Measurements from ENCODE around the gene COL4A3.

The COL4A3 gene

GRCh38 chr2:227163998-227164762 lies at the start of gene COL4A3, which contains the start of gene COL4A4:
Gene COL4A3, plus strand, starts transcription at chr2:227164624. Its CDS starts 103 bp downstream, at chr2:227164727.
Gene COL4A4, minus strand, starts transcription at chr2:227164205. Its CDS starts 16,722 bp downstream, at chr2:227147483.
- no peak for FAIRE-seq

GRCh38 chr2:227115761-227116160 lies 48.7 kb upstream of the COL4A3 start:
- FAIRE-seq, result no peak

DNA sequence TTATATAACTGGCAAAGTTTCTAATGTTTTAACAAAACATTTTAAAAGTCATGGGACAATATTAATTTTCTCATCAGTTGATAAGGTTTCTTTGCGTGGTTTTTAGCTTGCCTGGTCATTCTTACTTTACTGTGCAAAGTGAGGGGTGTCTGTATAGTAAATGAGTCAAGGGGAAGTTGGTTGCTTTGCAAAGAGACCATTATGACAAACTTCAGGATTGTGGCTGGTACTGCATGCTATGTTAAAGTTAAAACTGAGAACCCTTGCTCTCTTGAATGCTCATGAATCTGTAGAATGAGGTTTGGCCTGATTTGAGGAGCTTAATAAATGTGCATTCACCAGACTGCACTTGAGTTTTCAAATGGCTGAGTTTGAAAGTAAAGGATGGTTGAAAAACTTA lies 47.4 kb upstream of the COL4A3 start:
- no peak for FAIRE-seq

DNA sequence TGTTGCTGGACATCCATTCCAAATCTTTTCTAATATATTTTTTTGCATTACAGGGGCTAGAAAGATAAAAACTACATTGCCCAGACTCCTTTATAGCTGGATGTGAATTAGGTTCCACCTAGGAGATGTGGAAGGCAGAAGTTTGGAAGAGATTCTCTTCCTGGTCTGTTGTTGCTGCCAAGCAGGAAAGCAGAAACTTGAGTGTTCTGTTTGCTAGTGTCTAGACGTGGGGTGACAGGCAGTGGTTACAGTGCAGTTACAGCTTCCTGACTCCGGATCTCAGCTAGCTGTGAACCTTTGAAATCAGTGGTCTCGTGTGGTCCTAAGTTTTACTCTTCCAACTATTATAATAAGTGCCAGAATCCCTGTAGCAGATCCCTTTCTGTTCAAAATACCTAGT lies 46.6 kb upstream of the COL4A3 start:
- no peak for FAIRE-seq

- FAIRE-seq, result no peak
Measured at GRCh38 chr2:227118353-227118752, 46.1 kb upstream of the COL4A3 start.

GRCh38 chr2:227123697-227124096 lies 40.7 kb upstream of the COL4A3 start:
- FAIRE-seq, result no peak

GRCh38 chr2:227124811-227125210 lies 39.6 kb upstream of the COL4A3 start:
- FAIRE-seq, result no peak

DNA sequence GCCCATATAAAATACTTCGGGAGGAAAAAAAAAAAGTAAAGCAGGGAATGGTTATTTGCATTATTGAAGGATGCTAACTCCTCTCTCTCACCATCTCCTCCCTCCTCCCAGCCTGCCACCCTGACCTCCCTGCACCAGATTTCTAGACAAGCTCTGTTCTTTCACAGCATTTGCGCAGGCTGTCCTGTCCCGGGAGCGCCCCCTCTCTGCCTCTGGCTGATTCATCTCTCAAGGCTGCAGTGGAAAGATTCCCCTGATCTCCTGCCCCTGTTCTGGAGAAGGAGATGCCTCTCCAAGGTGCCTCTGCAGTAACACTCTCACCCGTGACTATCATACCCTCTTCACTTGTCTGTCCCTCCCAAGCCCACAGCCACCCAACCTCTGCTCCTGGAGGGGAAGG lies 38.9 kb upstream of the COL4A3 start:
- no peak for FAIRE-seq

DNA sequence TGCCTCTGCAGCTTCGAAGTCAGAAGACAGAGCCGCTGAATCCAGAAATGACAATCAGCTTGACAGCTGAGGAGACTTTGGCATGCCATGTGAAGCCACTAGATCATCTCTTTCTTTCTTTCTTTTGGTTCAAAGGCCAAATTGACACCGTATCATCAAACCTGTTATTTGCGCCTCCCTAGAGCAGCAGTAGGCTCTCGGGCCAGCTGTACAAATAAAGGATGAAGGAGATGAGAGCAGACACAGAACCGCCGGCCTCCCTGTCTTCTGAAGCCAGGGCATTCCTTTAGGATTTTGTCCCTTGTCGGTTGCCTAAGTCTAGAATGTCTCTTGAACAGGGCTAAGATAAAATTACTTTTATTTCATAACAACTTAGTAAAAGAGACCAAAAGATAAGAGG lies 37.2 kb upstream of the COL4A3 start:
- no peak for FAIRE-seq

GRCh38 chr2:227130636-227131035 lies 33.8 kb upstream of the COL4A3 start:
- no peak for FAIRE-seq

GRCh38 chr2:227132986-227133385 lies 31.4 kb upstream of the COL4A3 start:
- no peak for FAIRE-seq

DNA sequence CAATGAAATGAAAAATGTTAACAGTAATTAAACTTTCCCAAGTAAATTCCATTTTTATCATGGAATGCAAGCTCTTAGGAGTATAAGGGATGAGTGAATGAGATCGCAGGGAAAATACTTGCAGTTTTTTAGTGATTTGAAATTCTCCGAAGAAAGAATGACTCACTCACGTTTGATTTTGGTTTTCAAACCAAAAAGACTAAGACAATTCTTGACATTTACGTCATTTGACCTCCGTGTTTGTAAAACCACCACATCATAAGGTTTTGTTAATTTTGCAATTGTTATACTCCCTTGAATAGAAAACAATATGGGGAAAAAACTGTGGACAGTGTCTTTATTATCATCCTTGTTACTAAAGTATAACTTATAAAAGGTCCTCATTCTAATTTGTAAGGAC lies 29.8 kb upstream of the COL4A3 start:
- FAIRE-seq, result no peak

GRCh38 chr2:227141301-227141700 lies 23.1 kb upstream of the COL4A3 start:
- no peak for FAIRE-seq

GRCh38 chr2:227143895-227144294 lies 20.5 kb upstream of the COL4A3 start:
- no peak for FAIRE-seq

DNA sequence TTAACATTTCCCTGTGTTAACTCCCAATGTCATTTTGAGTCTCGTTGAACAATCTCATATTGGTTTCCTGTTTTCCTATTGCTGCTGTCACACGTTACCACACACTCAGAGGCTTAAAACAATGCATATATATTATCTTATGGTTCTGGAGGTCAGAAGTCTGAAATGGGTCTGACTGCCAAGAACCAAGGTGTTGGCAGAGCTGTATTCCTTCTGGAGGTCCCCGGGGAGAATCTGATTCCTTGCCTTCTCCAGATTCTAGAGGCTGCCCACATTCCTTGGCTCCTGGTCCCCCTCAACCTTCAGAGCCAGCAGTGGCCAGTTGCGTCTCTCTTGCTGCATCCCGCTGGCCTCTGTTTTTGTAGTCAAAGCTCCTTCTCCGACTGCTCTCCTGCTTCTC lies 18.0 kb upstream of the COL4A3 start:
- FAIRE-seq, result no peak

GRCh38 chr2:227147023-227147422 lies 17.4 kb upstream of the COL4A3 start:
- no peak for FAIRE-seq

DNA sequence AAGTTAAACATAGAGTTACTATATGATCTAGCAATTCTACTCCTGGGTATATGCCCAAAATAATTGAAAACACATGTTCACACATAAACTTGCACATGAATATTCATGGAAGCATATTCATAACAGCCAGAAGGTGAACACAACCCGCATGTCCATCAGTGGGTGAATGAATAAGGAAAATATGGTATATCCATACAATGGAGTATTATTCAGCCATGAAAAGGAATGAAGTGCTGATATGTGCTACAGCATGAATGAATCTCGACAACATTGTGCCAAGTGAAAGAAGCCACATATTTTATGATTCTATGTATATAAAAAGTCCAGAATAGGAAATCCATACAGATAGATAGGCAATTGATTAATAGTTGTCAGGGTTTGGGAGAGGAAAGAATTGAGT lies 16.3 kb upstream of the COL4A3 start:
- FAIRE-seq, result no peak

- FAIRE-seq, result no peak
Measured at GRCh38 chr2:227150222-227150936, 14.0 kb upstream of the COL4A3 start.

DNA sequence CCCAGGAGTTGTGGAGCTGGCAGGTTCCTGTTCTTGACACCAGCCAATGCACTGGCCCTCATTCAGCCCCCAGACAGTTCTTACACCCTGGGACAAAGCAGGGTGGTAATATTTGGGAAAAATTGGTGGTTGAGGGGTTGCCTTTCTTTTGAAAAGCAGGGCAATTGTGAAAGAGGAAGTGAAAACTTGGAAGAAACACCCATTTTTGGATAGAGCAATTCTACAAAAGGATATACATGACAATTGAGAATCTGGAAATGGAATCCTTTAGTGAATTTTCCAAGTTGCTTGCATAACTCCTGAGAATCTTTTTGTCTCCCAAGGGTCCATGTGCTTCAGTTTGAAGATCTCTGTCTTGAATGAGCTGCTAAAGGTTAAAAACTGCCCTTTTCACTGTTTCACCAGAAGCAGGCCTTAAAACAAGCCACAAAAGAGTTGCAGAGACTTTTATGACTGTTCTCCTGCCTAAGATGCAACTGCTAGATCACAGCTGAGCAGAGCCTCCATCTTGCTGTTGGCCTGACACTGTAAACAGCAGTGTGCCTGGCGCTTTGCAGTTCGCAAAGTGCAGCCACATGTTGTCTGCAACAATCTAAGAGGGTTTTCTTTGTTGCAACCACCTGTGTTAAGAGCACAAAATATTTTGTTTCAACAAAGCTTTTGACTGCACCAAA lies 12.2 kb upstream of the COL4A3 start:
- FAIRE-seq, result no peak

DNA sequence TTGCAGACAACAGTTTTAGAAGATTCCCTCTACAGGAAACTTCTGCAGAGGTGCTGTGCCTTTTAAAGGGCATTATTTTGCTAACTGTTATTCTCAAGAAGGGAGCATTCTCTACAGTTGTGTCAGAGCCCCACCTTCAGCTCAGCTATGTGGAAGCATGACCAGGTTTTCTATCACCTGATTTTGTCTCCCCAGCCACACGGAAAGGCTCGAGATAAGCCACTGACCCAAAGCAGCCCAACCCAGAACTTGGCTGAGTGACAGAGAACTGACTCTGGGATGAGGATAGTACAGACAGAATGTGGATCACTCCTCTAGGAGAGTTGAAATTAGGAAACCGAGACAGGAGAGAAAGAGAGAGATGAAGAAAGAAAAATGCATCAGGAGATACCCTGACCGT lies 11.1 kb upstream of the COL4A3 start:
- FAIRE-seq, result no peak

GRCh38 chr2:227153758-227154486 lies 10.5 kb upstream of the COL4A3 start:
- no peak for FAIRE-seq

DNA sequence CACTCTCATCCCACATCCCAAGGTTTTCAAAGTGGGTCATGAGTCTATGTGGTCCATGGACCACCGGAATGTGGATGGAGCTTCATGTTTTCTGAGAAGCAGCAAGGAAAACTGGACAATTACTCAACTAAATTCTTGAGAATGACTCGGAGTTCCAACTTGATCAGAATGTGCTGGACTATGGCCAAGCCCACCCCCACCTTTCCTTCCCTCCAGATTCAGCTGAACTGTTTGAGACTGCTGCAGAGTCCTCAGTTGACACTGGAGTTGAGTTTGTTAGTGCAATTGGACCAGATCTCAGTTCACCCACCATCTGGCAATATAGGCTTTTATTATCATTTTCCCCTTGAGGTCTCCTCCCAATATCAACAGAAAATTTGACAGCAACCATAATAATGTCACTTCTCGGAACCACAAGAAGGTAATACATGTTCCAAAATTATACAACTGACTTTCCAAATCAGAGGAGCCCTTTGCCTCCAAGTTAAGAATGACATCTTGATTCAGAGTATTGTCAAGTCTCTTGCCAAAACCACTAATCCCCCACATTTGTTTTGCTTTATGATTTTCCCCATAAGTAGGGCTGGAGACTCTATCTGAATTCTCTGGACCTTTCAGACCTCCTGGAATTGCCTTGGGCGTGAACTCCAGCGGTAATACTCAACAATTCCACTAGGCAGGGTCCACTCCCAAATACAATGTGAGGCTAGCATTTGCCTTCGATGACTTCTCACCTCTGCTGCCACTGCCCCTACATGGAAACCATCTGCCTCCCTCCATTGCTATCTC lies 9.2 kb upstream of the COL4A3 start:
- FAIRE-seq, result no peak
